GM12872 (cell line): ENCODE measurements around the gene BAZ2B.

Experiments used
- CTCF ChIP-seq: IDR thresholded peaks from 3 replicates; pipeline ENCODE4 v1.5.1; 2011; ENCODE audit warnings: low read depth, mild to moderate bottlenecking, low read length, moderate library complexity; ENCODE audit not compliant: insufficient read depth

Gene BAZ2B

GRCh38 chr2:159459279-159459678 is 157.1 kb downstream of the BAZ2B start:
- TF ChIP-seq CTCF, result no peak

- TF ChIP-seq CTCF, result no peak
Measured at GRCh38 chr2:159457589-159457988, 158.8 kb downstream of the BAZ2B start.

- no peak for TF ChIP-seq CTCF
Measured at GRCh38 chr2:159456500-159457426, 159.6 kb downstream of the BAZ2B start.

GRCh38 chr2:159455330-159455918 is 160.9 kb downstream of the BAZ2B start:
- TF ChIP-seq CTCF, result no peak

- TF ChIP-seq CTCF, result no peak
Measured at GRCh38 chr2:159454185-159454584, 162.2 kb downstream of the BAZ2B start.

GRCh38 chr2:159450180-159450579 is 166.2 kb downstream of the BAZ2B start:
- TF ChIP-seq CTCF, result no peak

GRCh38 chr2:159449504-159450124 is 166.7 kb downstream of the BAZ2B start:
- TF ChIP-seq CTCF, result no peak
